GM18868 (cell line): Measurements from ENCODE around the gene IFT122.

Experiments used
- ATAC-seq: cut with Tn5 transposase; IDR thresholded peaks from one replicate; pipeline ENCODE4 v1.9.1; 2021; ENCODE audit warnings: mild to moderate bottlenecking, moderate library complexity; ENCODE audit not compliant: unreplicated experiment

Gene IFT122

DNA sequence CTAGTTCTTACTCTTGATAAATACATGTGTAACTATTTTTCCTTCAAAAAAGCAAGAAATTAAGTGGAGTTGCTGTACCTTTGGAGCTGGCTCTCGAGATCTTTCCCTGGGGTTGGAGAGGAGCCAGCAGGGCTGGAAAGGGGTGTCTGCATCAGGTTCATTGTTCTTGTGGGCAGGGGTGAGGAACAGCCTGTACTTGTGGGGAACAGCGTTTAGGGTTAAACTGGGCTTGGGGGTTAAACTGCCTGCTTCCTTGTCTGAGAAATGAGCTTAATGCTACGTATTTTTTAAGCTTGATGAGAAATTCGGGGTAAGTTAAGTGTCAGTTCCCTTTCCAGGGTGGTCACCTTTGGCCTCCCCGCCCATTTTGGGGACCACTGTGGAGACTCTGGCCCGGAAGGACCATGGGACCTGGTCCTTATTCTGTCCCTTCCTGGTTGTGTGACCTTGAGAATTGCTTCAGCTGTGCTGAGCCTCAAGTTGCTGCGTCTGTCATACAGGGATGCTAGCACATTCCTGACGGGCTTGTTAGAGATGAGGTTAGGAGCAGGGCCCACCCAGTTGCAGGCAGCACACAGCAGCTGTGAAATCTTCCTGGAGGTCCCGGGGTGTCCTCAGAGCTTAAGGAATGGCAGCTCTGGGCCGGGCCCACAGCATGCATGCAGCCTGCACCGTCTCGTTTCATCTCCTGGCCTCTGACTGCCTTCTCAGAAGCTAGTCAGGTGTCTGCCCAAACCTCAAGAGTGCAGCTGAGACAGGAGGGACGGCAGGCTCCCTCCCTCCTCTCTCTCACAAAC, 114.5 kb downstream of the IFT122 start:
- no peak for ATAC-seq

DNA sequence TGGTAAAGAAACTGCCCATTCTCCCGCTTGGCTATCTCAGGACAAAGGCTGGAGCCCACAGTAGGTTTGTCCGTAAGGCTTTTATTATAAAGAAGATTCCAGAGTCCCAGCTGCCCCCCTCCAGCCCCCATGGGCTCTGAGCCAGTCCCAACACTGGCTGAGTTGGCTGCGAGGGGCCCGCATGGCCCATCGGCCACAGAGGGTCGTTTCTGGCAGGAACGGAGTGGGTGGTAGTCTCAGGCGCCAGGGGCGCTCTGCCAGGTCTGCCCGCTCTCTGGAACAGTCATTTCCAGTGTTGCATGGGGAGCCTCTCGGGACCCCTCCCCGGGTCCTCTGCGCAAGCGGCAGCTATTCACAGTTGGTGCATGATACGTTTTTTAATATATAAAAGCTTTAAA, 115.1 kb downstream of the IFT122 start:
- ATAC-seq = no peak

DNA sequence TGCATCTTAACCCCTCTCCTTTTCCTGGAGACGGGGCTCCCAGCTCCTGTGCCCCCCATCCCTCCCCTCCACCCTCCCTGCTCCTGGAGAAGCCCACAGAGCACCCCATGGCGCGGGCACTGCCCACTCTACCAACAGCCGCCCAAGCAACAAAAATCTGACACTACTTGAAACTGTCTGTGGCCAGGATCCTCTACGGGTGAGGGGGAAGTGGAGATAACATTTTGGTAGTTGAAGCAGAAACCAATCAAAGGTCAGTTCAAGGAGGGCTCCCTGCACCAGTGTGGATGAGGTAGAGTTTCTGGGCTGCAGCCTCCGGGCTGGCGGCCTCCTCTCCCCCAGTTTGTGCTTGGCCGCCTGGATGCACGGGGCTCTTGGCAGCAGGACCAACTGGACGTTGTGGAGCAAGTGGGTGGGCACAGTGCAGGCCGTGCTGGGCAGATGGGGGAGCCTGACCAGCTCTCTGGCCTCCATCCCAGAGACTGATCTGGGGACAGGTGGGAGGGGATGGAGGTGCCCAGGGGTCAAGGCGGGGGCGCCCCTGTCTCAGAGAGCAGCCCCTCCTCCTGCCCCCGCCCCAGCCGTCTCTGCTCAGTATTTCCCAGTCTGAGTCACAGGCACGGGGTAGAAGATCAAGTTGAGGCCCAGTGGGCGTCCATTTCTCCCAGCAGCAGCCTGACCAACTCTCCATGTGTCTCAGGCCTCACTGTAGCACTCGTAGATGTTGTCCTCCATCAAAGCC, 115.8 kb downstream of the IFT122 start:
- ATAC-seq = no peak

DNA sequence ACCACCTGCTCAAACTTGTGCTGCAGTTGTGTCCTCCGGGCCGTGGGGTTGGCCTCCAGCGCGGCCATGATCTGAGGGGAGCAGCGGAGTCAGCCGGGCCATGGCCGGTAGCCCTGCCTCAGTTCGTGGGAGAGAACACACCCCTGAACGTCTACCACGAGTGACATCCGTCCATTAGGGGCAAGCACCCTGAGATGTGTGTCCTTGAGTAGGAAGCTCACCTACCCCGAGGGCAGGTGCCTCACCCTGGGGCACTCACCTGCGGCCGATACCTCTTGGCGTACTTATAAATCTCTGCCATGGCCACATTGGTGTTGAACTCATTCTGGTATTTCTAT, 116.3 kb downstream of the IFT122 start:
- ATAC-seq = no peak

DNA sequence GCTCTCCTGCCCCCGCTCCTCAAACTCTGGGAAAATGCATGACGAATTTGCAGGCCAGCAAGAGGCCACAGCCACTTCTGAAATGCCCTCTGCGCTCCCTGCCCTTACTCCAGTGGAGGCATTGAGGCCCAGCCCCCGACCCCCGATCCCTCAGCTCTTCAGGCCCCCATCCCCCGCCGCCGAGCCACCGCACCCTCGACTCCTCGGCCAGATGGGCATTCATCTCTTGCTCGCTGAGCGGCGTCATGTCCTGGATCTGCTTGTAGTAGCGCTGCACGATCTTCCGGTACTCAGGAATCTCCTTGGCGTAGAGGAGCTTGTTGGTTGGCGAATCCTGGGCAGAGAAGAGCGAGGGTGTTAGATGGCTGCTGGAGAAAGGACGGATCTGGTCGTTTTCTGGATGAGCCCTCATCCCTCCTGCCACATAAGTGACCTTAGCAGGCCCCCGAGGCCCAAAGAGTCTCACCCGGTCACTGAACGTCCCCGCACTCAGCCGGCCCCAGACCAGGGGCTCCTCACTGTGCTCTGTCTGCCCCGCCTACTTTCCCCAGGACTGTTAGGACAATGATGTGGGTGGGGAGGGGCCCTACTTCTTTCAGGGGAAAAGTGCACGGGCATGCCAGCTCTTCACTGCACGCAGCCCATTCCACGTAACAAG, 117.0 kb downstream of the IFT122 start:
- no peak for ATAC-seq

DNA sequence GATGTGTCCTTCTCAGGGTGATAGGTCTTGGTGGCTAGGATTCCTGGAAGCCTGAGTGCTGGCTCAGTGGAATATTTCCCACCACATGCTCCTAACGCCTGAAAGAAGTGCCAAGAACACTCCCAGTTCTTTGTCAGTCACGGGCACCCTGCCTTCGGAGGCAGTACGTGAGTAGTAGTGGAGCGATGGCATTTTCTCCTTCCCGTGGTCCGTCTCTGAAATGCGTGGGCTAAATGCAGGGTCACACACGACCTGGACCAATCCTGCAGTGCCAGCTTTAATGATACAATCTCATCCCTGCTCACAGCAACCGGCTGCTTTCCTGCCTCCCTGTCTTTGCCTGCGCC, 117.5 kb downstream of the IFT122 start:
- ATAC-seq = no peak

DNA sequence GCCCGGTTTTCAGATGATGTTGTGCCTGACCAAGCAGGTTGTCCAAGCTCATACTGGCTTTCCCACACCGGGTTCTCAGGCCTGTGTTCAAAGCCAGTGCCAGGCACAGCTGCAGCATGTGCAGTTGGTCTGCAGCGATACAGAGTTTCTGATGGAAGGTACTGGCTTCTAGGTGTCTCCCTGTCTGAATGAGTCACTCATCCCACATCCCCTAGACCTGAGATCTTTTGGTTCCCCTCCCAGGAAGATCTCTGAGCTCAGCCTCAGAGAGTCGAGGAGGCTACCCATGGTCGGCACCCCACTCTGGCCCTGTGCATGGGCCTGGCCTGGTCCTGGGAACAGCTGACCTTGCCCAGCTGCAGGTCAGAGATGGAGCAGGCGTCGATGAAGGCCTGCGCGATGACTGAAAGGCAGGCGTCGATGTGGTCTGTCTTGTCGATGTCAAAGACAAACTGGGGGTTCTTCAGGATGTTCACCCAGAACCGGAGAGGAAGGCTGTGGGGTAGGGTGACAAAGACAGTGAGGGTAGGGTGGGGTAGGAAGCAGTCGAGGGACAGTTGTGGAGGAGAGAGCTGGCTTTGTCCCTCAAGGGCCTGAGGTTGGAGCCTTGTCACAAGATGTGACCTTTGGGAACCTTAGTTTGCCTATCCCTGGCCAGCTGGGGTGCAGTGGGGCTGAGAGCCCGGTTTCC, 118.2 kb downstream of the IFT122 start:
- no peak for ATAC-seq

DNA sequence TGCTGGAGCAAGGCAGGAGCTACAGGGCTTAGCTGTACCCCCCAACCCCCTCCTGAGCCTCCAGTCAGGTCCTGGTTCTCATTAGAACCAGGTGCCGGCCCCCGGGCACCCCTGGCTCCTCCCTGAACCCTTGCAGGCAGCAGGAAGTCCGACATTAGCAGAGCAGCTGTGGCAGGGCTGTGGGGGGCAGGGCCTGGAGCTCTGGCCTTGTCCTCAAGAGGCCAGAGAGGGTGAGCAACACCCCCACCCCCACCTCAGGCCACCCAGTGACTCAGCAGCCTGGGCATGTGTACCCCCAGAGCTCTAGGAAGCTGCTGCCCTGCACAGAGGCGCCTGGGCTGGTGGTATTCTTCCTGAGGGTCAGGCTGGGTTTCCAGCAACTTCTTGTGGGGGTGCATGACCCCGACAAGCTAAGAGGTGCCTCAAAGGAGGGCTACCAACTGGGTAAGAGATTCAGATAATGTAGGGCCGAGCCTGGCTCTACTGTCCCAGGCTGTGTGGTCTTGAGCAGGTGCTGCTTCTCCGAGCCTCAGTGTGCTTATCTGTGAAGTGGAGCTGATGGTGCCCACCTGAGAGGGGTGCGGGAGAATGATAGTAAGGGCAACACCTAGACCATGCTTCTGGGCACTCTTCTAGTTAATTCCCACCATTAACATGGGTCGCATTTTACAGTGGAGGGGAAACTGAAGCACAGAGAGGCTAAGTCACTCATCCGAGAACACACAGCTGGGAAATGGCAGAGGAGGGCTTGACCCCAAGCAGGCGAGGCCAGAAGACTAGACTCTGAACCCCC, 118.9 kb downstream of the IFT122 start:
- no peak for ATAC-seq

DNA sequence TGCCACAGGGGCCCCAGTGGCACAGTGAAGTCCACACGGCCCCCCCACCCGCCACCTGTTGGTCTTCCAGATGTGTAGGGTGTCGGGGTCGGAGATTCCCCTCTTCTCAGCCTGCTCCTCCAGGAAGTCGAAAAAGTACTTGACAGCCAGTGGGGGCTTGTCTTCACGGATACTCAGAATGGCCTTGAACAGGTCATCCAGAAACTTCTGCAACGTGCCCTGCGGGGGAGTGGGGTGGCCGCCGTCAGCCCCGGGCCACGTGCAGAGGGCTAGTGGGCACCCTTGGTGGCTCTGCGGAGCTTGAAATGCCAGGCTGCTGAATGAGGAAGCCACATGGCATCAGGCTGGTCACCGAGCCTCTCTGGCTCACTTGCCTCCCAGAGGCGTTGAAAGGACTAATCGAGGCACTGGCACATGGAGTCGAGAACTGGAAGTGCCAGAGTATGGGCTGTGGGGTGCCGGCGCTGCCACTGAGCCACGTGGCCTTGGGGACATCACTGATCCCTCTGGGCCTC, 119.6 kb downstream of the IFT122 start:
- no peak for ATAC-seq

DNA sequence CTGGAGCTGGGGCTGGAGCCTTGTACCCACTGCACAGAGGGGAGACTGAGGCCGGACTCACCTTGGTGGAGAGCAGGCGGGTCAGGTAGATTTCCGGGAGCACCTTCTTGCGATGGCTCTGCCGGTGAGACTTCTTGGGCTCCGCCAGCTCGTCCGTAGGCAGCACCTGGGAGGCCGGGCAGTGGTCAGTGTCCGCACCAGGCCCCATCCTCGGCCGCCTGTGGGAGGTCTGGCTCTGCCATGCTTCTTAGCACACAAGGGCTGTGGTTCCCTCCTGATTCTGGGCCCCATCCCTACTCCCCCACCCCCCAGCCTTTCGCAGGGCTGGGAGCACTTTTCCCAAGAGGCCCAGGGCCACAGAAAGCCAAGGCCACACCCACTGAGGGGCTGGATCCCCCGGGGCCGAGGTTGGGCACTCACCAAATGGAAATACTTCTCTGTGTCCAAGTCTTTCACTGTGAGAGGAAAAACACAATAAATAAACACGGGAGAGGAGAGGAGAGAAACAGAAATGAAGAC, 120.3 kb downstream of the IFT122 start:
- no peak for ATAC-seq

DNA sequence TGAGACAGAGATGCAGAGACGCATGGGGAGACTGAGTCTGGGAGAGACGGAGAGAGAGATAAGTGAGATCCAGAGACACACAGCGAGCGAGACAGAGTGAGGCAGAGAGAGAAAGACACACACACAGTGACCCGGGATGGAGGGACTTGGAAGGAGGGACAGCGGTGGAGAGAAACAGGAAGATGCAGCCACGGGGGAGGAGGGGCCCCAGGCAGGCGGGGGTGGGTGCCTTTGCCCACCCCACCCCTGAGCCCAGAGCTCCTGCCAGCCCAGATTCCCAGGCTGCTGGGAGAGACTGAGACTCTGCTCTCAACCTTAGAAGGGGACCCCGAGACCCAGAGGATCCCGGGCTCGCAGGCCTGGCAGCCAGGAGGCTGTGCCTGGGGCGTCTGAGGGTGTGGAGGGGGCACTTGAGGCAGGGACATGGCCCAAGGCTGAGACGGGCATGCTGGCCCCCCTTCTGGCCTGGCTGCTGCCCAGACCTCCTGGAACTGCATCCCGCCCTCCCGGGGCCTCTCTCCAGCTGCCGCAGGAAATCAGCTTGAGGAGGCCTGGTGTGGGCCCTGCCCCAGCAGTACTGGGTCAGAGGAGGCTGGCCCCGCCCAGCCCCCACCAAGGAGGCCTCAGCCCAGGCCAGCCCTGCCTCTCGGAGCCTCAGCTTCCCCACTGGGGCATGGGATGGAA, 121.0 kb downstream of the IFT122 start:
- ATAC-seq = no peak

DNA sequence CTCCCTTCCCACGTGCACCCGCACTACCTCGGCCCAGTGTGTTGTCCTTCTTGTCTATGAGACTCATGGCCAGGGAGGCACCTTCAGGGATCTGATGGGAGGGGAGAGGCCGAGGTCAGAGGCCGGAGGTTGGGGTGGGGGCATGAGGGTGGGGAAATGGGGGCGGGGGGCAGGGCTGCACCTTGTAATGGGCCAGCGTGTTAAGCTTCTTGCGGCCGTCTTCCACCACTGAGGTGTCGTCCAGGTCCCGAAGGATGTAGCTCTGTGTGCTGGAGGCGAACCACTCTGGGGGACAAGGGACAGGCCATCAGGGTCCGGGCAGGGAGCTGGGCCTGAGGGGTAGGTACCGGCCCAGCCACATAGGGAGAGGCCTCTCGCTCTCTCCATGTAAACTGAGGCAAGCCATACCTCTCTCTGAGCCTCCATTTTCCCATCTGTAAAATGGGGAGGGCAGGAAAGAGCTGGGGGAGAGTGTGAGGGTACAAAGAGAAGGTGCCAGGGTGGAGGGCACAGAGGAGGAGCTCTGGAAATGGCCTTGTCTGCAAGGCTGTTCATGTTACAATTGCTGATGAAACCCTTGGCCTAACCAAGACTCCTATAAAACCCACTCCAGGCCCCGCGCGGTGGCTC, 121.7 kb downstream of the IFT122 start:
- ATAC-seq = no peak

DNA sequence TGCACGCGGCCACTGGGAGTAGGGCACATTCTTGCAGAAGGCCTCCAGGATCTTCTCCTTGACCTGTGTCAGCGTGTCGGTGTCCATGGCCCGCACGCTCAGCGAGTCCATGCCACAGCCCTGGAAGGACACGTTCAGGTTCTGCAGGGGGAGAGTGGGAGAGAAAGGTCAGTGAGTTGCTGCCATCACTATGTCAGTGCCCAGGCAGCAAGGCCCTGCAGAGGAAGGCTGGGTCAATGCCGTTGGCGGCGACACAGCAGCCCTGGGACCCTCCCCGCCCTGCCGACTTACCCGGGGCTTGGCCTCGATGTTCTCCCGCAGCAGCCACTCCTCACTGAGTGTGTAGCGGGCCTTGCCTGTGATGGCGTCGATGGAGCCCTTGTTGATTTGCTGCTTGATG, 122.8 kb downstream of the IFT122 start:
- ATAC-seq = no peak

DNA sequence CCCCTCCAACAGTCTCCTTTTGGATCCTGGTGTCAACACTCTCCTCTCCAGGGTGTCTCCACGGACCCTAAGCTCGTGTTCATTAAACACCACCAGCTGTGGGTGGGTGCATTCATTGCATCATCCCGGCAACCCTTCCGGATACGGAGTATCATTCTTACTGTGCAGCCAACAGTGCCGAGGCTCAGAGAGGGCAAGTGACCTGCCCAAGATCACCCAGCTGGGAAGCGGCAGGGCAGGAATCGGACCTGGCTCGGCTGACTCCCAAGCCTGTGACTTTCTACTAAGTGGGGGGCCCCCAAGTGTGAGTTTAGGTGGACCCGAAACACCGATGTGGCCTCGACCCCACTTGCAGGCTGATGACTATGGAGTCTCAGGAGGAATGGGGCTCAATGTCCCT, 123.3 kb downstream of the IFT122 start:
- ATAC-seq = no peak

DNA sequence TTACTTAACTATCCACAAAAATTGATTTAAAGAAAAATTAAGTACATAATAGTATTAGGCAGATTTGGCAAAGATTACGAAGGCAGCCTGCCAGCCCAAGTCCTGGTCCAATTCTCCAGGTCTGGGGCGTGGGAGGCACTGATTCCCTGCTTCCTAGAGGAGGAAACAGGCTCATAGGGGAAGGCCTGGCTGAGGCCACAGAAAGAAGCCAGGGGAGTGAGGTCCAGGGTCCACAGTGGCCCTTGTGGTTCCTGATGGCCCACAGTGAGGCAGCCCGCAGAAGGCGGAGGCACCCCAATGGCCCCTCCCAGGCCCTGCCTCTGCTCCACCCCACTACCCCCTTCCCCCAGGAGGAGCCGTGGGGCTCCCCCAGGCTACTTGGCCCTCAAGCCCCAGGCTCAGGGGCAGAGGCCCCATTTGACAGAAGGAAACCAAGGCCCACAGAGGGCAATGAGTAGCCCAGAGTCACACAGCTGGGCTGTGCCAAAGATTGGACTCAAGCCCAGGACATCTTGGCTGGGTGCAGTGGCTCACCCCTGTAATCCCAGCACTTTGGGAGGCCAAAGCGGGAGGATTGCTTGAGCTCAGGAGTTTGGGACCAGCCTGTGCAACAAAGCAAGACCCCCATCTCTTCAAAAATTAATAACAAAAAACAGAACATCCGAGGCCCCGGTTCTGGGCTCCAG, 124.0 kb downstream of the IFT122 start:
- no peak for ATAC-seq

DNA sequence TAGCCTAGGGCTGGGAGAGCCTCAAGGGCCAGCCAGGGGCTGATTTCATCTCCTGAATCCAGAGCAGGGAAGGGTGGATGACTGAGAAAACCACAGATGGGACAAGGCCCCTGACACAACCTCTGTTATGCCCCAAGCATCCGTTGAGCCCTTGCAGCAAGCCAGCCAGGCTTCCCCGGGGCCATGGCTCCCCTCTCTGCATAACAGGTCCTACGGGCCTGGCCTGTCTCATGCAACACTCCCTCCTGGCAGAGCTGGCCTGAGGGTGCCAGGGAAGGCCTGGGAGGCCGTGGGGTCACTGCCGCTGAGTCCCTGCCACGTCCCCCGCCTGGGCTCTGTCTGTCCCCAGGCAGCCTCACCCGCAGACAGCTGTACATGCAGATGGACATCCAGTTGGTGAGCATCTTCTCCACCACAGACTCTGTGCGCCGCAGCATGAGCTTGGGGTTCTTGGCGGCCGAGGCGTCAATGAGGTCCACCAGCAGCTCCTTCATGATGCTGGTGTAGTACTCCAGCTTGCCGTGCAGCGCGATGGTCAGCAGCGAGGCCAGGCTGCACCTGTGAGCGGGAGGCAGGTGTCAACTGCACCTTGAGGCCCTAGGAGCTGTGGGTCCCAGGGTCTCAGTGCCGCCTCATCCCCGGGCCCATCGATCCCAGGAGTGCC, 125.1 kb downstream of the IFT122 start:
- no peak for ATAC-seq

DNA sequence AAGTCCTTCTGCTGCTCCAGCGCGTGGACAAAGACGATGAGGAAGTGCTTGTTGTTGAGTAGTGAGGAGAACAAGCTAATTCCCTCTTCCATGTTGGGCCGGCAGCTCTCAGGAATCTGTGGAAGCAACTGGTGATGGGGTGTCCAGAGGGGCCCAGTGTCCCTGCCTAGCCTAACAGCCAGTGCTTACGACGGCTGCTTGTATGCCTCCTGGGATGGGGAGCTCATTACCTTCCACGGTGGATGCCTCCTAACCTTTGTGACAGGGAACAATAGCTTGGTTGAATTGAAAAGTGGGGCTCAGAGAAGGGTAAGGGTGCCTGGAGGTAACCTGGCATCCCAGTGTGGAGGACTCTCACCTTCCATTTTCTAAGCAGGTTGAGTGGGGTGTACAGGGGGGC, 125.9 kb downstream of the IFT122 start:
- ATAC-seq = no peak

DNA sequence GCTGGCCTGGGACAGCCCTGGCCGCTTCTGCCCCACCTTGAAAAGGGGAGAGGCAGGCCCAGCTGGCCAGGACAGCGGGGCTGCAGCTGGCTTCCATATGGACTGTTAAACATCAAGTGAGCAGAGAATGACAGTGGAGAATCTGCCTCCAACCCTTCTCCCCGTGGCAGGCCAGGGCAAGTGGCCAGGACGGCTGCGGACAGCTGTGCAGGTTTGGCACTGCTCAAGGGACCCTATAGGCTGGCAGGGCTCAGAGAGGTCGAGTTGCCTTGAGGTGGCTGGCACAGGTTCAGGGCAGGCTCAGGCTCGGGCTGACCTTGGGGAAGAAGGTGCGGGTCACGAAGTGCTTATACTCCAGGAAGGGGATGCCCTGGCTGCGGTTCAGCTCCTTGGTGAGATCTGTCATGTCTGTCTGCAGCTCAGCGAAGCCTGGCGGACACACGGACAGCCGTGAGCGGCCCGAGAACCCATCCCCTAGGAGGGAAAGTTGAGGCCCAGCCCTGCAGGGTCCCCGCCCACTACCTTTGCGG, 127.2 kb downstream of the IFT122 start:
- ATAC-seq = no peak
